Measurements from ENCODE around the gene FNDC11.

Gene FNDC11

GRCh38 chr20:63577317-63577894 is 23.4 kb downstream of the FNDC11 start:
- no peak for DNase-seq (ENCODE audit: extremely low read depth in 1 of 2, low read depth in 1 of 2)

GRCh38 chr20:63578224-63579016 is 24.5 kb downstream of the FNDC11 start:
- no peak for DNase-seq (ENCODE audit: extremely low read depth in 1 of 2, low read depth in 1 of 2)

DNA sequence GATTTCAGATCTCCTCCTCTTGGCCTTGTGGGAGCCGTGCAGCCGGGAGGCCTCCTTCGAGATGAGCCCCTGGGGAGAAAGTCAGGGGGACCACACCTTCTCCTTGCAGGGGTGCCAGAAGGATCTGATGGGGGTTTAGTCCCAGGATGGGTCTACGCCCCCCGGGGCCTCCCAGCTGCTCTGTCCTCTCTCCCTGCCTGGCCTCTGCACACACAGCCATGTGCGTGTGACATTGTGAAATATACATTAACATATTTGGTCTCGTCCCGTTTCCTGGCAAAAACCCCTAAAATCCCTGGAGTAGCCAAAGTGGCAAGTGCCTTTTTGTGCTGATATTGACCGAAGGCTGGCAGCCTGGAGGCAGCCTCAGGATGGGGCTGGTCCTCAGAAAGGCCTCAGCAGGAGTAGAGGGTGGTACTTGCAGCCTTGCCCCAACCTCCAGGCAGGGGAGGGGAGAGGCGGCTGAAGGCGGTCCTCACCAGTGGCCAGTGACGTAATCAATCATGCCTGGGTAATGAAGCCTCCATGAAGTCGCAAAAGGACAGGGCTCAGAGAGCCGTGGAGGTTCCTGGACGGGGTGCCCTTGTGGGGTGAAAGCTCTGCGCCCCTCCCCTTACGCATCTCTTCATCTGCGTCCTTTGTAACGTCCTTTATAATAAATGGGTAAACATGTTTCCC is 25.2 kb downstream of the FNDC11 start:
- no peak for DNase-seq (ENCODE audit: extremely low read depth in 1 of 2, low read depth in 1 of 2)

DNA sequence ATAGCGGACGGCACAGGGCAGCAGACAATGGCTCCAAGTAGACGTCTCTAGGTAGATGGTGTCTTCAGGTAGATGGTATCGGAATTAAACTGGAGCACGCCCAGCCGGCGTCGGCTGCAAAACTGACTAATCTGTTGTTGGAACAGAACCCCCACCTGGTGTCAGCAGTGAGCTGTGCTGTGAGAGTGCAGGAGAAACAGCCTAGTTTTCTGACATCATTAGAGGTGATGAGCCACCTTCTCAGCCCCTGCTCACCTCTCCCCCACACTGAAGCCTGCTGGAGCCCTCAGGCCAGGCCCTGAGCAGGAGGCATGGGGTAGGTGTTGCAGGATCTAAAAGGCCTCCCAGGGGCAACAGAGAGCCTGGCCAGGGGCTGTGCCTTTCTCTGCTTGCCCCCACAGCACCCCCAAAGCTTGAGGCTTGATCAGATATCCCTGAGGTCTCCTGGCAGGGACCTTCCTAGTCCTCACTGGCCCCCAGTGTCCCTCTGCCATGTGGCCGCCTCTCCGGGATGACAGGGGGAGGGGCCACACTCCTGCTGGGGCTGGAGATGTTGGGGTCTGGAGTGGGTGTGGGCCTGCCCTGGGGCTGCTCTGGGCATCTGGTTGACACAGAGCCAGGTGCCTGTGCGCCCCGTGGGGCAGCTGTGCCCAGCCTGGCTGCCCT is 27.0 kb downstream of the FNDC11 start:
- peak in 1 of 2 donors; percentile 66 for DNase-seq (ENCODE audit: extremely low read depth in 1 of 2, low read depth in 1 of 2)

DNA sequence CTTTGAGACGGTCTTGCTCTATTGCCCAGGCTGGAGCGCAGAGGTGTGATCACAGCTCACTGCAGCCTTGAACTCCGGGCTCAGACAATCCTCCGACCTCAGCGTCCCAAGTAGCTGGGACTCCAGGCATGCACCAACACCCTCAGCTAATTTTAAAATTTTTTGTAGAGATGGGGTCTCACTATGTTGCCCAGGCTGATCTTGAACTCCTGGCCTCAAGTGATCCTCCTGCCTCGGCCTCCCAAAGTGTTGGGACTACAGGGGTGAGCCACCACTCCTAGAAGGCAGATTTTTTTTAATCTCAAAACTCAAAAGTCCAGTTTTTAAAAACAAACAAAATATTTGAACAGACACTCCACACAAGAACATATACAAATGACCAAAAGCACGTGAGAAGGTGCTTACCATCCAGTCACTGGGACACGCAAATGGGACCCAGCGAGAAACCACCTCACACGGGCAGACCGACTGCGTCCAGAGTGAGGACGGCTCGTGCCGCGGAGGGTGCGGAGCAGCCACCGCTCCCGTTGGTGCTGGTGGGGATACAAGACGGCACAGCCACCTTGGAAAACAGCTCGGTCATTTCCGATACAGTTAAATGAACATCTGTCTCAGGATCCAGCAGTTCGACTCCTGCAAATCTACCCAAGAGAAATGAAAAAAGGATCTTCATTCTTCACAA is 28.6 kb downstream of the FNDC11 start:
- DNase-seq (ENCODE audit: extremely low read depth in 1 of 2, low read depth in 1 of 2): no peak

GRCh38 chr20:63585616-63586565 is 31.9 kb downstream of the FNDC11 start:
- DNase-seq (ENCODE audit: extremely low read depth in 1 of 2, low read depth in 1 of 2): no peak

DNA sequence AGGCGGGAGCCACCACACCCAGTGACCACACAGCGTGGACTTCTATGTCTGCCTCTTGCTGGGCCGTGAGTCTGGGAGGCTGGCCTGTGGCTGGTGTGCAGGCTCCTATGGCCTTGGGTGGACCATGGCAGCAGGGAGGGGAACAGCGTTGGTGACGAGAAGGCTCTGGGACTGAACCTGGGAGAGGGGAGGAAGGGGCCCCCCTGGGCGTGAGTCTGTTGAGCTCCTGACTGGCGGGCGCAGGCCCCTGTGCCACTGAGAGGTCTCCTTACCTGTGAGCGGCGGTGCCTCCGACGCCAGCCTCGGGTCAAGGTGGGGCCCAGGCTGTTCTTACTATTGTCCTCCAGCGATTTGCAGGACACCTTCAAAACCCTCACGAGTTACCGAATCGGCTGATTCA is 32.8 kb downstream of the FNDC11 start:
- DNase-seq (ENCODE audit: extremely low read depth in 1 of 2, low read depth in 1 of 2): no peak

- no peak for DNase-seq (ENCODE audit: extremely low read depth in 1 of 2, low read depth in 1 of 2)
These were observed 33.3 kb downstream of the FNDC11 start for GRCh38 chr20:63587256-63587655.

DNA sequence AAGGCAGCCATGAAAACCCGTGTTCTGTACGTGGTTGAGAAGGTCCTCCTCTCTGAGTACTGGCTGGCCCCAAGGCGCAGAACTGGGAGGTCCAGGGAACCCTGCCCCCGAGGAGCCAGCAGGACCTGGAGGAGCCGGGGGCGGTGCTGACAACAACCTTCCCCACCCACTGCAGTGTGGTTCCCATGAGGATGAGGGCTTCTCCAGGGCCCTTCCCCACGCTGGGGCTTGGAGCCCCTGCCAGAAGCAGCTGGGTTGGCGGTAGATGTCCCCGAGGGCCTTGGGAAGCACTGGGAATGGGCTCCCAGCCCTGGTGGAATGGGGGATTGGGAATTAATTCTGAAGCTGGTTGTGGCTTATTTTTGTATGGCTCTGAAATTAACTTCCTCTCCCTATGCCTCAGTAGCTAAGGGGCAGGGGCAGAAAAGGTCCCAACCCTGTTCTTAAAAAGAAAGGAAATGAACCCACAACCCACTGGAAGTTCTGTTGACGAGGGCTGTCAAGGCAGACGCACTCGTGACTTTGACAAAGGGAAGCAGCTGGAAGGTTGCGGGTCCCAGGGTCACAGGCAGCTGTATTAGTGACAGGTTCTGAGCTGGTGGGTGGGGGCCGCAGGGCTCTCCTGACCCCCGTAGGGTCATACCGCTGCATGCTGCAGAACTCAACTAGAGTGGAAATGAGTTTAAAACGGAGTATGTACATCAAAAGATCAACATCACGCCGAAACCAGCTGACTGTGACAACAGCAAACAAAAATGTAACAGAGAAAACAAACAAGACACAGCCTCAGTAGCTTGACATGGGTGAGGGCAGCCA is 34.0 kb downstream of the FNDC11 start:
- DNase-seq (ENCODE audit: extremely low read depth in 1 of 2, low read depth in 1 of 2): no peak

- DNase-seq (ENCODE audit: extremely low read depth in 1 of 2, low read depth in 1 of 2): no peak
These were observed 34.7 kb downstream of the FNDC11 start for GRCh38 chr20:63588641-63589041.

GRCh38 chr20:63589261-63590217 is 35.6 kb downstream of the FNDC11 start:
- no peak for DNase-seq (ENCODE audit: extremely low read depth in 1 of 2, low read depth in 1 of 2)

DNA sequence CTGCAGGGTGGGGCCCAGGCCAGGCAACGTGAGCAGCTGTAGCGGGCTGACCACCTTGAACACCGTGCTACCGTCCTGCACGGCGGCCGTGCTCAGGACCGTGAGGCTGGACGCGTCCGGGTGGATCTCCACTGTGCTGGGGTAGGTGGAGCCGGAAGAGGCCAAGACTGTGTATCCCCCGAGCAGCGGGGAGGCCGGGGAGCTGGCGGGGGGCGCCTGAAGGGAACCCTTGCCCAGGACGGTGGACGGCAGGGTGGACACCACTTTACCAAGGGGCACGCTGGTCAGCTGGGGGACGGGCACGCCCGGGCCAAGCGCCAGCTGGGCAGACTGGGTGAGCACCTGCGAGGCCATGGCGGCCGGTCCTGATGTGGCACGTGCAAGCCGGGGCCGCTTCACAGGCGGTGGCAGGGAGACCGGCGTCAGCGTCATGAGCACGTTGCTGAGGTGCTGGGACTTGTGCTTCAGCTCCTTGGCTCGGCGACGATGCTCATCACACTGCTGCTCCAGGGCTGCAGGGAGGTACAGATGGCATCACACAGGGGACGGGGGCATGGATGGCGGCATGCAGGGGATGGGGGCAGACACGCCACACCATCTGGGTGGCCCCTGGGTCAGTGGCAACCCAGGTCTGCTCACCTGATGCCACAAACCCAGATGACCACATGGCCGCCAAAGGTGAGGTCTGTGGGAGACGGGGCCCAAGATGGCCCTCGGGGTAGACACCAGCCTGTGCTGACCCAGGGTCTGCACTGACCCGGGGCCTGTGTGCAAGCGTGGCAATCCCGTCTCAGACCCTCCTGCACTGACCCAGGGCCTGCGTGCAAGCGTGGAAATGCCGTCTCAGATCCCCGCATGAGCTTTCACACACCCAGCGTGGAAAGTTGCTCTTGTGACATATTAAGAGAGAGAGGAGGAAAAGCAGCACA is 36.5 kb downstream of the FNDC11 start:
- no peak for DNase-seq (ENCODE audit: extremely low read depth in 1 of 2, low read depth in 1 of 2)

DNA sequence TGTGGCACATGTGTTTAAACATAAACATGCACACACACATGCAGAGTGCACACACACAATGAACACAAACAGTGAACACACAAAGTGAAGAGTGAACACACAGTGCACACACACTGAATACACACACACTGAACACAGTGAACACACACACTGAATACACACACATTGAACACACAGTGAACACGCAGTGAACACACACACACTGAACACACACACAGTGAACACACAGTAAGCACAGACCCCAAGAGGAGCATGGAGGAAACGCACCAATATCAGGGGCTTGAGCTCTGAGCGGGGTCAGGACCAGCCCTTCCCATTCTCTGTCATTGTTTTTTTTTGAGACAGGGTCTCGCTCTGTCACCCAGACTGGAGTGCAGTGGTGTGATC is 37.2 kb downstream of the FNDC11 start:
- DNase-seq (ENCODE audit: extremely low read depth in 1 of 2, low read depth in 1 of 2): no peak

GRCh38 chr20:63591786-63592355 is 37.9 kb downstream of the FNDC11 start:
- DNase-seq (ENCODE audit: extremely low read depth in 1 of 2, low read depth in 1 of 2): no peak

DNA sequence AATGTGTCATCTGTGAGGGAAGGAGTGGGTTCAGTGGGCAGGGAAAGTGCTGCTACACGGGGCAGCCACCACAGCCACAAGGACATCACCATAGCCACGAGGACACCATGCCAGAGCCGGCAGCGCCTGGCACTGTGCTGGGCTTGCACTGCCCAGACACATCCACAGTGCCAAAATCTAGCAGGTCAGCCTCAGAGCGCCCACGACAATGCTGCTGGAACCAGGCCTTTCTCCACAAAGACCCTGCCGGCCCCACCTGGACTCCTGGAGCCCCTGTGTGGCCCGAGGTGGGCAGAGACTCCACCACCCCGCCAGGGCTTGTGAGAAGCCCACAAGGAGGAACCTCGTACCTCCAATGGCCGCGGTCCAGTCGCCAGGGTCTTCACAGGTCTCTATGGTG is 38.7 kb downstream of the FNDC11 start:
- DNase-seq (ENCODE audit: extremely low read depth in 1 of 2, low read depth in 1 of 2): no peak

DNA sequence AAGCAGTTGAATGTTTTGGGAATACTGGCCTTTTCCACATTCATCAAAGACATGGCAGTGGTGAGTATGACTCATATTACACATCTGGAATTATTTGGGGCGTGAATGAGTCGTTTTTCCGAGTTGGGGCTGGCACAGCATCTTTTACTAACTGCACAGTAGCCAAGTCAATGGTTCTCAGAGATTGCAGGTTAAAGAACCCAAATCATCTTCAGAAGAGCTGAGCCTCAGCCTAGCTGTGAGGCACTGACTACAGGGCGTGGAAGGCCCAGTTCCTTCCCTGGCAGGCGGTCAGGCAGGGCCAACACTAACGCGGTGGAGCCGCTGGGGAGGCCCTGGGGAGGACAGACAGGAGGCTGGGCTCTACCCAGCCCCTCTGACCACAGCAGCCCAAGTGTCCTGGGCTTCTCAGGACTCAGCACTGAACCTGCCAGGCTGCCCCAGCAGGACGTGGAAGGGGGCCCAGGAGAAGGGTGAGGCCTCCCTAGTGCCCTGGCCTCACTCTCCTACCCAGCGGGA is 40.1 kb downstream of the FNDC11 start:
- DNase-seq (ENCODE audit: extremely low read depth in 1 of 2, low read depth in 1 of 2): no peak

All from stimulated activated CD8-positive, alpha-beta memory T cell treated with anti-CD3 and anti-CD28 coated beads, Interleukin-7, amount 100 ng/mL, for 48 hours (primary cell).